Dedifferentiated amniotic fluid mesenchymal stem cell (primary cell): ENCODE measurements around the gene SLC1A5.
"Not testable (repeated sequence)": the region's sequence is repeated elsewhere in the genome, so short reads cannot be mapped to it uniquely, and the experiment has no call there.

Experiments used
- DNase-seq: peaks from one replicate; pipeline ENCODE4 v3.0.0-alpha.2; 2016; ENCODE audit errors: extremely low spot score

Gene SLC1A5

GRCh38 chr19:46772170-46773017 lies 16.0 kb downstream of the SLC1A5 start:
- DNase-seq: no peak

- not testable (repeated sequence) for DNase-seq
Observed at GRCh38 chr19:46768746-46769145, 19.6 kb downstream of the SLC1A5 start.

GRCh38 chr19:46766569-46767317 lies 21.7 kb downstream of the SLC1A5 start:
- DNase-seq: no peak

GRCh38 chr19:46764817-46765291 lies 23.5 kb downstream of the SLC1A5 start:
- DNase-seq: no peak

- no peak for DNase-seq
Observed at GRCh38 chr19:46762245-46762890, 26.0 kb downstream of the SLC1A5 start.

- DNase-seq: no peak
Observed at GRCh38 chr19:46761418-46761831, 27.0 kb downstream of the SLC1A5 start.

- DNase-seq: not testable (repeated sequence)
Observed at GRCh38 chr19:46760897-46761296, 27.5 kb downstream of the SLC1A5 start.

- DNase-seq: no peak
Observed at GRCh38 chr19:46760363-46760762, 28.0 kb downstream of the SLC1A5 start.

- DNase-seq: peak; percentile 94
Observed at GRCh38 chr19:46759817-46760333, 28.5 kb downstream of the SLC1A5 start.

- no peak for DNase-seq
Observed at GRCh38 chr19:46759206-46759605, 29.2 kb downstream of the SLC1A5 start.

- DNase-seq: no peak
Observed at GRCh38 chr19:46756544-46756888, 31.9 kb downstream of the SLC1A5 start.

- DNase-seq: no peak
Observed at GRCh38 chr19:46755853-46756543, 32.4 kb downstream of the SLC1A5 start.

- no peak for DNase-seq
Observed at GRCh38 chr19:46755077-46755852, 33.1 kb downstream of the SLC1A5 start.

GRCh38 chr19:46753420-46754155 lies 34.8 kb downstream of the SLC1A5 start:
- no peak for DNase-seq

- peak; percentile 54 for DNase-seq
Observed at GRCh38 chr19:46748325-46749109, 39.9 kb downstream of the SLC1A5 start.

- DNase-seq: no peak
Observed at GRCh38 chr19:46746281-46747057, 41.9 kb downstream of the SLC1A5 start, which contains the start of gene STRN4. Gene STRN4 (minus strand): TSS chr19:46746450. CDS start chr19:46746430, 20 bp downstream.

GRCh38 chr19:46745521-46746280 lies 42.7 kb downstream of the SLC1A5 start, which contains the start of gene FKRP:
Gene FKRP (plus strand): TSS chr19:46746057. CDS start chr19:46755451, 9,394 bp downstream.
- no peak for DNase-seq
